ENCODE data around the gene INAVA.
"Not testable (repeated sequence)": the region's sequence is repeated elsewhere in the genome, so short reads cannot be mapped to it uniquely, and the experiment has no call there.

Gene INAVA

GRCh38 chr1:200960236-200960947, 65.7 kb downstream of the INAVA start:
- Histone ChIP-seq H3K27ac (ENCODE audit: low read length) (no peak overlapping the region), H3K27me3 (ENCODE audit: low read depth, low read length) (peaks cover 17% of the 10 kb centered on the region; the same call in 1 of the 2 replicates), H3K9me3 (ENCODE audit: insufficient read depth, low read length) (no peaks in the 10 kb centered on the region), H2AFZ (ENCODE audit: low read depth, low read length) (no peak overlapping the region), H3K4me2 (ENCODE audit: low read length) (no peak overlapping the region), H3K79me2 (ENCODE audit: low read length) (no peaks in the 10 kb centered on the region), H4K20me1 (ENCODE audit: insufficient read depth, low read length) (no peaks in the 10 kb centered on the region), H3K4me1 (ENCODE audit: low read length) (no peaks in the 10 kb centered on the region), H3K9ac (ENCODE audit: low read length) (no peak overlapping the region), H3K4me3 (ENCODE audit: low read length) (no peak overlapping the region), H3K36me3 (replicated peaks; ENCODE audit: low read depth, low read length) (no peaks in the 10 kb centered on the region)
- TF ChIP-seq EZH2phosphoT487 (IDR thresholded peaks at IDR 0.05; ENCODE audit: low read depth), result no peak
- TF ChIP-seq, protein P1, sequence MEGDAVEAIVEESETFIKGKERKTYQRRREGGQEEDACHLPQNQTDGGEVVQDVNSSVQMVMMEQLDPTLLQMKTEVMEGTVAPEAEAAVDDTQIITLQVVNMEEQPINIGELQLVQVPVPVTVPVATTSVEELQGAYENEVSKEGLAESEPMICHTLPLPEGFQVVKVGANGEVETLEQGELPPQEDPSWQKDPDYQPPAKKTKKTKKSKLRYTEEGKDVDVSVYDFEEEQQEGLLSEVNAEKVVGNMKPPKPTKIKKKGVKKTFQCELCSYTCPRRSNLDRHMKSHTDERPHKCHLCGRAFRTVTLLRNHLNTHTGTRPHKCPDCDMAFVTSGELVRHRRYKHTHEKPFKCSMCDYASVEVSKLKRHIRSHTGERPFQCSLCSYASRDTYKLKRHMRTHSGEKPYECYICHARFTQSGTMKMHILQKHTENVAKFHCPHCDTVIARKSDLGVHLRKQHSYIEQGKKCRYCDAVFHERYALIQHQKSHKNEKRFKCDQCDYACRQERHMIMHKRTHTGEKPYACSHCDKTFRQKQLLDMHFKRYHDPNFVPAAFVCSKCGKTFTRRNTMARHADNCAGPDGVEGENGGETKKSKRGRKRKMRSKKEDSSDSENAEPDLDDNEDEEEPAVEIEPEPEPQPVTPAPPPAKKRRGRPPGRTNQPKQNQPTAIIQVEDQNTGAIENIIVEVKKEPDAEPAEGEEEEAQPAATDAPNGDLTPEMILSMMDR (IDR thresholded peaks at IDR 0.05; ENCODE audit: low read depth, low read length), result no peak

DNA sequence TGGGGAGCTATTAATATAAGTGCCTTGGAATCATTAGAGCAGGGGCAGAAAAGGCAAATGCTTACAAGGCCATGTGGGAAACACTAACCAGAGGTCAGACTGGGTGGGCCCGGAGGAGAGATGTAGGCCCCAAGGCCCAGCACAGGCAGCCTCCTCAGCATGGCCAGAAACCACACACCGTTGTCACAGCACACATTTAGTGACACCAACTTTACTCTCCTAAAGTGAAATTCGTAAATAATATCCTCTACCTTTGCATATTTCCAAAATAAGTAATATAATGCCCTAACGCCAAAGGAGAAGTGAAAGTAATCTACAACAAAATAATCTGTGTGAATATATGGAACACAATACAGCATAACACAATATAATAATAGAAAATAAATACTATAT, 66.2 kb downstream of the INAVA start:
- H3K36me3 ChIP-seq (replicated peaks; ENCODE audit: low read depth, low read length), result no peaks in the 10 kb centered on the region
- no peak overlapping the region for H3K27ac ChIP-seq (ENCODE audit: low read length)
- no peak overlapping the region for H3K4me2 ChIP-seq (ENCODE audit: low read length)
- H3K4me1 ChIP-seq (ENCODE audit: low read length), result no peaks in the 10 kb centered on the region
- H3K9ac ChIP-seq (ENCODE audit: low read length), result no peak overlapping the region
- no peak for TF ChIP-seq EZH2phosphoT487 (IDR thresholded peaks at IDR 0.05; ENCODE audit: low read depth)
- TF ChIP-seq, protein P1 (IDR thresholded peaks at IDR 0.05; ENCODE audit: low read depth, low read length), result no peak
- peaks cover 17% of the 10 kb centered on the region; the same call in 1 of the 2 replicates for H3K27me3 ChIP-seq (ENCODE audit: low read depth, low read length)
- H4K20me1 ChIP-seq (ENCODE audit: insufficient read depth, low read length), result no peaks in the 10 kb centered on the region; the same call in 1 of the 2 replicates
- H3K79me2 ChIP-seq (ENCODE audit: low read length), result no peaks in the 10 kb centered on the region
- no peak overlapping the region for H3K4me3 ChIP-seq (ENCODE audit: low read length)
- no peaks in the 10 kb centered on the region for H3K9me3 ChIP-seq (ENCODE audit: insufficient read depth, low read length)
- no peak overlapping the region for H2AFZ ChIP-seq (ENCODE audit: low read depth, low read length)

DNA sequence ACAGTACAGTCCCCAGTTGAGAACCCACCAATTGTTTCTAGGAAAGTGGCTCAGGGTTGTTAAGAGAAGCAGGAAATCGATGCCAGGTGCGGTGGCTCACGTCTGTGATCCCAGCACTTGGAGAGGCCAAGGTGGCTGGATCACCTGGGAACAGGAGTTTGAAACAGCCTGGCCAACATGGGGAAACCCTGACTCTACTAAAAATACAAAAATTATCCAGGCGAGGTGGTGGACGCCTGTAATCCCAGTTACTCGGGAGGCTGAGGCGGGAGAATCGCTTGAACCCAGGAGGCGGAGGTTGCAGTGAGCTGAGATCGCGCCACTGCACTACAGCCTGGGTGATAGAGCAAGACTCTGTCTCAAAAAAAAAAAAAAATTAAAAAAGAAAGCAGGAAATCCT, 67.5 kb downstream of the INAVA start:
- not testable (repeated sequence) for H3K9ac ChIP-seq (ENCODE audit: low read length); H3K9me3 ChIP-seq (ENCODE audit: insufficient read depth, low read length); H3K36me3 ChIP-seq (replicated peaks; ENCODE audit: low read depth, low read length); H4K20me1 ChIP-seq (ENCODE audit: insufficient read depth, low read length); H3K4me1 ChIP-seq (ENCODE audit: low read length); H3K4me2 ChIP-seq (ENCODE audit: low read length); H2AFZ ChIP-seq (ENCODE audit: low read depth, low read length); H3K27ac ChIP-seq (ENCODE audit: low read length); H3K4me3 ChIP-seq (ENCODE audit: low read length); H3K79me2 ChIP-seq (ENCODE audit: low read length)
- H3K27me3 ChIP-seq (ENCODE audit: low read depth, low read length), result peaks cover 15% of the 10 kb centered on the region; the same call in 1 of the 2 replicates

GRCh38 chr1:200962631-200963030, 67.9 kb downstream of the INAVA start:
- Histone ChIP-seq H4K20me1 (ENCODE audit: insufficient read depth, low read length) (peaks cover 3% of the 10 kb centered on the region; the same call in 1 of the 2 replicates), H3K27ac (ENCODE audit: low read length) (no peak overlapping the region), H3K36me3 (replicated peaks; ENCODE audit: low read depth, low read length) (no peaks in the 10 kb centered on the region), H3K27me3 (ENCODE audit: low read depth, low read length) (0 out of 2 replicates have a peak, but pooled peaks cover 11% of the 10 kb centered on the region), H3K79me2 (ENCODE audit: low read length) (no peaks in the 10 kb centered on the region), H3K9ac (ENCODE audit: low read length) (no peak overlapping the region), H3K4me2 (ENCODE audit: low read length) (no peak overlapping the region), H2AFZ (ENCODE audit: low read depth, low read length) (no peak overlapping the region), H3K9me3 (ENCODE audit: insufficient read depth, low read length) (no peaks in the 10 kb centered on the region), H3K4me3 (ENCODE audit: low read length) (no peak overlapping the region), H3K4me1 (ENCODE audit: low read length) (no peaks in the 10 kb centered on the region)
- TF ChIP-seq, protein P1 (IDR thresholded peaks at IDR 0.05; ENCODE audit: low read depth, low read length), result no peak
- TF ChIP-seq EZH2phosphoT487 (IDR thresholded peaks at IDR 0.05; ENCODE audit: low read depth), result no peak
